MG63 (cell line): ENCODE results near the gene SPATC1L. TPM values are rescaled to one million over a fixed set of nuclear protein-coding genes. Genes with fewer than 3 reads are reported as not detected.
"Not testable (repeated sequence)": the region's sequence is repeated elsewhere in the genome, so short reads cannot be mapped to it uniquely, and the experiment has no call there.

Source experiments
- DNase-seq: peaks from one replicate; pipeline ENCODE4 v3.0.0-alpha.2; 2020
- H3K27me3 ChIP-seq: fragments of 250-450 bp; sonication (Bioruptor Pico); 2 replicates; pipeline ENCODE4 v1.5.1; 2020; ENCODE audit warnings: mild to moderate bottlenecking, moderate library complexity
- H3K36me3 ChIP-seq: fragments of 250-450 bp; sonication (Bioruptor Pico); 2 replicates; pipeline ENCODE4 v1.5.1; 2020; ENCODE audit warnings: mild to moderate bottlenecking, moderate library complexity
- H3K4me3 ChIP-seq: fragments of 250-450 bp; sonication (Bioruptor Pico); 2 replicates; pipeline ENCODE4 v1.5.1; 2020; ENCODE audit warnings: mild to moderate bottlenecking, moderate library complexity
- H3K9me3 ChIP-seq: fragments of 250-450 bp; sonication (Bioruptor Pico); 2 replicates; pipeline ENCODE4 v1.5.1; 2020; ENCODE audit warnings: mild to moderate bottlenecking, moderate library complexity
- total RNA-seq: library from RNA; depleted of rRNA; stranded (reverse); fragments of >200 nt; shearing (Covaris generic); gene quantifications from 2 replicates; pipeline ENCODE4 v1.2.3, GENCODE V29; 2014; ENCODE audit warnings: low replicate concordance

Gene SPATC1L
- total RNA-seq, 1 experiment from 2014 or later = 2.4 TPM

DNA sequence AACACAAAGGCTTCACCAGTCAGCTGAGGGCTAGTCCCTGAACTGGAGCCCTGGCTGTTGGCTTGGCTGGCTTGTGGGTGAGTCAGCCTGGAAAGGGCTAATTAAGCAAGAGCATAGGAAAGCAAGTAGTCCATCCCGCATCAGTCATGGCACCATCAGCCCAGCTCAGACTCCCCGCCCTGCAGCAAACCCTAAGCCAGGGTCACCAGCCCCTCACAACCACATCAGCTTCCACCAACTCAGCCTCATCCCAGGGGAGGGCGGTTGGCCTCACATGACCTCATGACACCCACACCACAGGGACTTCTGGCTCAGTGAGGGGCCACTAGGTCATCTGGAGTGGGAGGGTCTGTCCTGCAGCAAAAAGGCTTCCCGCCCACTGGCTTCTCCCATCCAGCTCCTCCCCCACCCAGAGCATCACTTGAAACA lies 7.0 kb upstream of the SPATC1L start:
- Histone ChIP-seq H3K4me3 (no peak overlapping the region), H3K36me3 (peaks cover 42% of the 10 kb centered on the region), H3K27me3 (no peaks in the 10 kb centered on the region), H3K9me3 (no peaks in the 10 kb centered on the region)
- DNase-seq = peak; percentile 87

DNA sequence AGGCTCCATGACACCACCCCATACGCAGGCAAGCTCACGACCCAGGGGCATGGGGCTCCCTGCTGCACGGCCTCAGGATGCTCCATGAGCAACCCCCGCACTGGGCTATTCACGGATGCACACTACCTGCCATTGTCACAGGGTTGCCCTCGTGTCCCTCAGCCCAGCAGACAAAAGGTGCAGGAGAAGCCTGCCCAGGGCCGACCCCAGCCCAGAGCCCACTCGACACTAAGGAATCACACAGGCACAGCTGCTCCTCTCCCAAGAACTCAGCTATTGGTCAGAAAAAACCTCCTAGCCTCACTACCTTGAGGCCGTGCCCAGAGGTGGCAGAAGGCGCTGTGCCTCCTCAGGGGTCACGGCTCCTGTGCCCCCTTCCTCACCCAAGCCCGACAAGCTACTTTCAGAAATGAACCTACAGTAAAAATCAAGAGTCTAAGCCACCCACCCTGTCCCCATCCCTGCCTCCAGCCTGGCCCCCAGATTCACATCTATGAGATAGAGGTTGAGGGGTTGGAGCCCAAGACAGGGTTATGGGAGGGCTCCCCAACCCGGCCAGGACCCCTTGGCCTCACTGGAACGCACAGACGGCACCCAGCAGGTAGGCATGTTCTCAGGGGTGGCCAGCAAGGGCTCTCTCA lies 6.4 kb upstream of the SPATC1L start:
- no peak for DNase-seq
- H3K9me3 ChIP-seq = no peaks in the 10 kb centered on the region
- no peak overlapping the region for H3K4me3 ChIP-seq
- H3K36me3 ChIP-seq = peaks cover 35% of the 10 kb centered on the region
- no peaks in the 10 kb centered on the region for H3K27me3 ChIP-seq

DNA sequence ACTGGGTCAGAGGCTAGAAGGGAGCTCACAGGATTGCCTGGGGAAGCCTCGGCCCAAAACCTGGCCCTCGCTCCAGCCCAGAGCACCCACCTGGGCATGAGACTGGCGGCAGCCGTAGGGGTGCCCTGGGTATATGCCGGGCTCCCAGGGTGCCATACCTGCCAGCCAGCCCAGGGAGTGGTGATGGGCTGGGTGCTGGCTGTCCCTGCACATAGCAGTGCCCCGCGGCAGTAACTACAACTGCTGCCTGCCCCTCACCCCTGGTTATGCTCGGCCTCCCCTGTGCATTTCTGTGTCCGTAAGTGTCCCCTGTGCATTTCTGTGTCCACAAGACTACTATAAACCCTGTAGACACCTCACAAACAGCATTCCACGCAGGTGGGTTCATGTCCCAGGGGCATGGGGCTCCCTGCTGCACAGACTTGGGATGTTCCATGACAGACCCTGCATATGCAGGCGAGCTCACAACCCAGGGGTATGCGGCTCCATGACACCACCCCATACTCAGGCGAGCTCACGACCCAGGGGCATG lies 5.8 kb upstream of the SPATC1L start:
- Histone ChIP-seq H3K27me3 (no peaks in the 10 kb centered on the region), H3K36me3 (peaks cover 30% of the 10 kb centered on the region), H3K4me3 (no peak overlapping the region), H3K9me3 (no peaks in the 10 kb centered on the region)
- no peak for DNase-seq

GRCh38 chr21:46189213-46189958 lies 5.1 kb upstream of the SPATC1L start:
- Histone ChIP-seq H3K4me3 (no peak overlapping the region), H3K27me3 (no peaks in the 10 kb centered on the region), H3K9me3 (no peaks in the 10 kb centered on the region), H3K36me3 (peaks cover 24% of the 10 kb centered on the region)
- no peak for DNase-seq

DNA sequence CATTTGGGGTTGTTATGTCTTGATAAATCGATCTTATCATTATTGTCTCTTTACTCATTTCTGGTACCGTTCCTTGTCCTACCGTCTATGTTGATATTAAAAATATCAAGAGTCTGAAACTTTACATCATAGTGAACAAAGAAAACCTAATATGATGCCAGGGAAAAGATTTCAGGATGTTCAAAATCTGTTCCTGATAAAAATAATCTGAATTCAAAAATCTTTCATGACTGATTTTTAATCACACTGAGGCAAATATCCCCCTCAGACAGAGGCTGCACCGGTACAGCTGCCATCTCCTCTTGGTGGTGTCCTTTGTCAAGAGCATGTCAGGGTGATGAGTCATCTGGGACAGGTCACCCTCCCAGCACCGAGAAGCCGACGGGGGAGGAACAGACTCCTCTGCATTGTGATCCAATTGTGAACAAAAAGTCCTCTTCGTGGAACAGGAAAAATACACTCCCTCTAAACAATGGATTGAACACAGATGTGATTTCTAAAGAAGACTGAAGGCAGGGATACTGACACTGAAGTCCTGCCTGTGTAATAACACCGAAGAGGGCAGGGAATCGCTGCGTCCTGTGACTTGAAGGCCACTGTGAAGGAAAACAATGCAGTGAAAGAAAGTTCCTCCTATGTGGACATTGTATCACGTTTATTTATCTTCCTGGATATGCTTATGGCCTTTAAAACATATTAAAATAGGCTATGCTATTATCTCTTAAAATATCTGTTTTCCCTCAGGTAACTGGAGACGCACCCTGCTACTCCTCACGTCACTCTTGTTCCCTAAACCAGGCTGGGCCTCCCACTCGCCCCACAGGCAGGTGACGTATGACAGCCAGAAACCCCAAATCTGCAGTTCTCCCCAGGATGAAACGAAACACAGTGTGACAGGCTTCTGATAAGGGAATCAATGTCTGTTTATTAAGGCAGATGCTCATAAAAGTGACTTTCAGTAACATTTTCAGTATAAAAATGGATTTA lies 4.3 kb upstream of the SPATC1L start:
- Histone ChIP-seq H3K4me3 (no peak overlapping the region), H3K36me3 (peaks cover 18% of the 10 kb centered on the region), H3K9me3 (no peaks in the 10 kb centered on the region), H3K27me3 (no peaks in the 10 kb centered on the region)
- no peak for DNase-seq

DNA sequence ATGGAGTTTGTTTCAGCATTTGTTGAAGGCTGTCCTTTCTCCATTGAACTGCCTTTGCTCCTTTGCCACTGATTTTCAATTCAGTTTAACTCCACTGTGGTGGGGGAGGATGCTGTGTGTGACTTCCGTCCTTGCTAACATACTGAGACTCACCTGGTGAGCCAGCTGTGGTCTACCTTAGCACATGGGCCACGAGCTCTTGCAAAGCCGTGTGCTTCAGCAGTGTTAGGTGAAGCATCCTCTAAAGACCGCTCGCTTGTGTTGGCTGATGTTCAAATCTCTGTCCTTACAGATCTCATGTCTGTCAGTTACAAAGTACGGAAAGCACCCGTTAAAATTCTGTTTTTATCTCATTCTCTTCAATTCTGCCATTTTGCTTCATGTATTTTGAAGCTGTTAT lies 3.6 kb upstream of the SPATC1L start:
- no peak overlapping the region for H3K4me3 ChIP-seq
- H3K36me3 ChIP-seq = peaks cover 18% of the 10 kb centered on the region
- H3K27me3 ChIP-seq = no peaks in the 10 kb centered on the region
- DNase-seq = no peak
- H3K9me3 ChIP-seq = no peaks in the 10 kb centered on the region

GRCh38 chr21:46187261-46187660 lies 3.0 kb upstream of the SPATC1L start:
- DNase-seq = no peak
- H3K4me3 ChIP-seq = no peak overlapping the region
- H3K27me3 ChIP-seq = no peaks in the 10 kb centered on the region
- peaks cover 18% of the 10 kb centered on the region for H3K36me3 ChIP-seq
- H3K9me3 ChIP-seq = no peaks in the 10 kb centered on the region

- peak overlapping the region; percentile 77 for H3K4me3 ChIP-seq
These were observed 1.5 kb upstream of the SPATC1L start for GRCh38 chr21:46185716-46186115.

DNA sequence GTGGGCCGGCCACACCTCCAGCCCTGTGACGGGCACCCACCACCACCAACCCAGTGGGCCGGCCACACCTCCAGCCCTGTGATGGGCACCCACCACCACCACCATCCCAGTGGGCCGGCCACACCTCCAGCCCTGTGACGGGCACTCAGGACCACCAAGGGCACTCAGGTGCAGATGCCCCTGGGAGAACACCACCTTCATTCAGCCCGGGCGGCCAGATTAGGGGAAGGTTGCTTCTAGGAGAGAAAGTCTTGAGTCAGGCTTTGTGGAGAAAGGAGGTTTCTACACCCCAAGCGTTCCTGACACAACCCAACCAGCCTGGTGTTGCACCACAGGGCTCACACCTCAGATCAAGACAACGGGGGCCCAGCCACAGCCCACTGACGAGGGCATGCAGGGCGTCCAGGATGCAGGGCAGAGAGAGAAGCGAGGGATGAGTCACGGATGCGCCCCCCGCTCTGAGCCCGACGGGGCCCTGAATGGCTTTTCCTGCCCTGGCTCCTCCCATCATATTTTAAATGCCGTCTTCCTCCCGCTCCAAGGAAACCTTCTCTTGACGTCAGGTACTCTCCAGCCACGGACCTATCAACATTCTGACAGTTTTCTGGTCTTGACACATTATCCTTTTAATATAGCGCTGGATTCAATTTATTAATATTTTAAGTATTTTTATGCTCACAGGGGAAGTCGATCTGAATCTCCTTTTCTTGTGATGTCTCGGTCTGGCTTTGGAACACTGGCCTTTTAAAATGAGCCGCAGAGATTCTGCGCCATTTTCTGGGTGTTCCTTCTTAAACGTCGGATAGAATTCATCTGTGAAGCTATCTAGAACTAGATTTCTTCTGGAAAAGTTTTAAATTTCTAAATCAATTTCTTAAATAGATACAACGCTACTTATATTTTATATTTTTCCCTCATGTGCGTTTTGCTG lies 631 bp upstream of the SPATC1L start:
- Histone ChIP-seq H3K36me3 (no peaks in the 10 kb centered on the region; the same call in 1 of the 2 replicates), H3K27me3 (no peaks in the 10 kb centered on the region), H3K9me3 (no peaks in the 10 kb centered on the region), H3K4me3 (peak overlapping the region; percentile 77)
- DNase-seq = peak; percentile 96

More at GRCh38 chr21:46185716-46186115, 1.5 kb upstream of the SPATC1L start:
- no peak for DNase-seq
- Histone ChIP-seq H3K9me3 (no peaks in the 10 kb centered on the region), H3K27me3 (no peaks in the 10 kb centered on the region), H3K36me3 (peaks cover 5% of the 10 kb centered on the region)

- not testable (repeated sequence) for H3K27me3 ChIP-seq, DNase-seq, H3K9me3 ChIP-seq, H3K36me3 ChIP-seq
- H3K4me3 ChIP-seq = peak overlapping the region; percentile 89
These were observed 836 bp downstream of the SPATC1L start for GRCh38 chr21:46183337-46183909.

DNA sequence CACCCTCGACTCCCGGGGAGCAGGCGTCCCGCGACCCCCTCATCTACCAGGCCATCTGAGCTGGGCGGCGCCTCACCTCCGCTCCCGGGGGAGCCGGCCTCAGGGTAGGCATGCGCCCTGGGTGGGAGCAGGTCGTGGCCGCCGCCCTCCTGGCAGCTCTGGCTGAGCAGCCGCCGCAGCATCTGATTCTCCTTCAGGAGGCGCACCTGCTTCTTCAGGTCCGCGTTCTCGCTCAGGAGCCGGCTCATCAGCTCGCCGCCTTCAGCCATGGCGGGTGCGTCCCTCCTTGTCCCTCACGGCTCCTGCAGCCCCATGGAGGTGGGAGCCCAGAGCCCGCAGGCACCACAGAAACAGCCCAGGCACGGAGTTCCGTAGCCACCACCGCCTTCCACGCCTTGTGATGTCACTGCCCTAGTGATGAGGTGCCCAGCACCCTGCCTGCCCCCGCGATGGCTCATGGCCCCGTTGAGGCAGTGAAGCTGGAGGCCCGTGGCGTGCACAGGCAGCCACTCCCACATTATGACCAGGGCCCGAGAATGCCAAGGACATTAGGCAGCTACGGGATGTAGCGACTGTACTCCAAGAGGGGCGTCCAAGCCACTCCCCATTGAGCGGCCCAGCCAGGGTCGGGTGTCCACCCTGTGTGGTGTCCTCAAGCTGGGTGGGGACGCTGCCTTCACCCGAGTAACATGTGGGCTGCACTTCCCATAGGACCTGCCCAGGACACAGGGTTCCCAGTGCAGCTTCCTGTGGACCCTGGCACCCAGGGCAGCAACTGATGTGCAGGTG lies 1.5 kb downstream of the SPATC1L start:
- H3K9me3 ChIP-seq = 0 out of 2 replicates have a peak, but pooled peaks cover 2% of the 10 kb centered on the region
- no peak for DNase-seq
- no peaks in the 10 kb centered on the region for H3K27me3 ChIP-seq
- no peaks in the 10 kb centered on the region; the same call in 1 of the 2 replicates for H3K36me3 ChIP-seq
- H3K4me3 ChIP-seq = no peak overlapping the region

DNA sequence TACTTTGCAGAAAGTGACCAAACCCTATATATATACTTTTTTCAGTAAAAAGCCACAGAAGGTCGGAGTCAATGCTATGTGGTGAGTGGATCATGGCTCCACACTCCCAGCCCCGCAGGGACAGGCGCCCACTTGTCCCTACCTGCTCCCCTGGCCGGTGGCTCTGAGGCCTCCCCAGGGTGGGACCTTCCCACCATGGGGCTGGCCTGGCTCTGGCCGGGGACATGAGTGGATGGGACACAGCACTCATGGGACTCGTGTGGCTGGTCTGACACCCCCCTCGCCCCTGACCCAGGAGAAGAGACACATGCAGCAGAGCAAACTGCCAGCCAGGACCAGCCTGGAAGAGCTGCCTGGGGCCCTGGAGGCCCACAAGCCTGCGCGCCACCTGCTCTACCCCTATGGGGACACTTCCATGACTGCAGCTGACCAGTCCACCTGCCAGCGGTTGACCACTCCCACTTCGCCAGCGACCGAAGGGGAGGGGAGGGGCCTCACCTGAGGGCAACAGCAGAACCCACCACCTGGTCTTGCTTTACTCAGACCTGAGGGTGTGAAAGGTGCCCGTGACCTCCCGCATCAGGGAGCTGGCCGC lies 2.2 kb downstream of the SPATC1L start:
- DNase-seq = no peak
- Histone ChIP-seq H3K9me3 (peaks cover 6% of the 10 kb centered on the region), H3K27me3 (no peaks in the 10 kb centered on the region), H3K36me3 (no peaks in the 10 kb centered on the region; the same call in 1 of the 2 replicates), H3K4me3 (no peak overlapping the region)

DNA sequence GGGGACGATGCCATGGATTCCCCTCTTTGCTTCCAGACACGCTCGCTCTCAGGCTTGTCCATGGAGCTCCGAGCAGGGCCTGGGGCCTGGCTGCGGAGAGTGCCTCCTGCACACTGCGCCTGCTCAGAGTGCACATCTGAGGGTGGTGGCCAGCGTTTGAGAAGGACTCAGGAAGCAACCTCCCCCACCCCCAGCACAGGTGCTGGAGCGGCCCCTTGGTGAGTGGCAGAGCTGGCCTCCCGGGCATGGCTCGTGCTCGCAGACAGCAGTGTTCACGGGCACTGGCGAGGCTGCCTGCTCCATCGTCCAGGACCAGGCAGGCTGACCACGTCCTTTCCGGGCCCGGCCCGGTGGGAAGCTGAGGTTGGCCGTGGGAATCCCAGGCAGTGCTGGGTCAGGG lies 2.8 kb downstream of the SPATC1L start:
- no peak for DNase-seq
- H3K9me3 ChIP-seq = peaks cover 12% of the 10 kb centered on the region
- no peaks in the 10 kb centered on the region; the same call in 1 of the 2 replicates for H3K36me3 ChIP-seq
- H3K27me3 ChIP-seq = no peaks in the 10 kb centered on the region
- H3K4me3 ChIP-seq = no peak overlapping the region

- Histone ChIP-seq H3K4me3 (no peak overlapping the region), H3K27me3 (no peaks in the 10 kb centered on the region), H3K36me3 (no peaks in the 10 kb centered on the region; the same call in 1 of the 2 replicates), H3K9me3 (peaks cover 16% of the 10 kb centered on the region)
- DNase-seq = no peak
These were observed 3.4 kb downstream of the SPATC1L start for GRCh38 chr21:46180778-46181391.
